ENCODE data around the gene TRIM40. TPM values are rescaled to one million over a fixed set of nuclear protein-coding genes. Genes with fewer than 3 reads are reported as not detected.

Gene TRIM40
- polyA plus RNA-seq, 3 donors, result 0.07 to 0.10 TPM; not detected in 1

- DNase-seq (ENCODE audit: low read depth in 3 of 3, low spot score in 2 of 3), result no peak
These were observed 9.9 kb downstream of the TRIM40 start for GRCh38 chr6:30145818-30146217.

GRCh38 chr6:30147096-30147495 lies 11.2 kb downstream of the TRIM40 start:
- no peak for DNase-seq (ENCODE audit: low read depth in 3 of 3, low spot score in 2 of 3)

GRCh38 chr6:30149234-30149633 lies 13.3 kb downstream of the TRIM40 start:
- DNase-seq (ENCODE audit: low read depth in 3 of 3, low spot score in 2 of 3), result no peak

GRCh38 chr6:30149858-30150550 lies 14.1 kb downstream of the TRIM40 start:
- no peak for DNase-seq (ENCODE audit: low read depth in 3 of 3, low spot score in 2 of 3)

- no peak for DNase-seq (ENCODE audit: low read depth in 3 of 3, low spot score in 2 of 3)
These were observed 14.9 kb downstream of the TRIM40 start for GRCh38 chr6:30150671-30151395.

- DNase-seq (ENCODE audit: low read depth in 3 of 3, low spot score in 2 of 3), result no peak
These were observed 15.6 kb downstream of the TRIM40 start for GRCh38 chr6:30151580-30151979.

- DNase-seq (ENCODE audit: low read depth in 3 of 3, low spot score in 2 of 3), result no peak
These were observed 16.2 kb downstream of the TRIM40 start for GRCh38 chr6:30152016-30152673.

GRCh38 chr6:30152910-30153610 lies 17.1 kb downstream of the TRIM40 start:
- DNase-seq (ENCODE audit: low read depth in 3 of 3, low spot score in 2 of 3), result no peak

- DNase-seq (ENCODE audit: low read depth in 3 of 3, low spot score in 2 of 3), result no peak
These were observed 18.1 kb downstream of the TRIM40 start for GRCh38 chr6:30154061-30154460.

- no peak for DNase-seq (ENCODE audit: low read depth in 3 of 3, low spot score in 2 of 3)
These were observed 19.0 kb downstream of the TRIM40 start for GRCh38 chr6:30154709-30155519.

- no peak for DNase-seq (ENCODE audit: low read depth in 3 of 3, low spot score in 2 of 3)
These were observed 19.8 kb downstream of the TRIM40 start for GRCh38 chr6:30155520-30156261.

- no peak for DNase-seq (ENCODE audit: low read depth in 3 of 3, low spot score in 2 of 3)
These were observed 20.3 kb downstream of the TRIM40 start for GRCh38 chr6:30156262-30156599.

- DNase-seq (ENCODE audit: low read depth in 3 of 3, low spot score in 2 of 3), result no peak
These were observed 20.8 kb downstream of the TRIM40 start for GRCh38 chr6:30156774-30157173.

- no peak for DNase-seq (ENCODE audit: low read depth in 3 of 3, low spot score in 2 of 3)
These were observed 21.6 kb downstream of the TRIM40 start for GRCh38 chr6:30157581-30157980.

- DNase-seq (ENCODE audit: low read depth in 3 of 3, low spot score in 2 of 3), result no peak
These were observed 22.1 kb downstream of the TRIM40 start for GRCh38 chr6:30157999-30158398.

- no peak for DNase-seq (ENCODE audit: low read depth in 3 of 3, low spot score in 2 of 3)
These were observed 22.6 kb downstream of the TRIM40 start for GRCh38 chr6:30158475-30159040.

GRCh38 chr6:30160008-30160784 lies 24.3 kb downstream of the TRIM40 start:
- no peak for DNase-seq (ENCODE audit: low read depth in 3 of 3, low spot score in 2 of 3)

GRCh38 chr6:30160785-30161531 lies 25.0 kb downstream of the TRIM40 start, which contains the start of gene TRIM10:
Gene TRIM10, minus strand, starts transcription at chr6:30161211. Its CDS starts 353 bp downstream, at chr6:30160858.
- no peak for DNase-seq (ENCODE audit: low read depth in 3 of 3, low spot score in 2 of 3)
